ENCODE measurements around the gene MYD88. TPM values are rescaled to one million over a fixed set of nuclear protein-coding genes. Genes with fewer than 3 reads are reported as not detected.

Gene MYD88
- polyA plus RNA-seq, 1 experiment = 32.4 TPM

DNA sequence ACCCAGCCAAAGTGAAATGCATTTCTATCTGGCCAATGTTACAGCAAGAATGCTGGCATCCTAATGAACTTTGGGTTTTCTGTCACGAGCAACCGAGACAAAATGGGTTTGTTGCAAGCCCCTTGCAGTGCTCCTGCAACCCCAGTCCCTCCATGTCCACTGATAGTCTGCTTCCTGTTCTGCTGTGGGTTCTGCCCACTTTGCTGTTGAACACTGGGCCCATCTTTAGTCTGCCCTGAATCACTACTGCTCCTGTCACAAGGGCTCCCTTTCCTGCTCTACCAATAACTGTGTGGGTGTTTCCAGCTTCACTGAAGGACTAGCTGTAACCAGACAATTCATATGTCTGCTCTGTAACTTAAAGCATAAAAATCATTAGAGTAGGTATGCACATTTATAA lies 14.1 kb downstream of the MYD88 start:
- ChIA-PET CTCF (interaction anchor here (0.6 to 1.5 kb wide), 3 partner anchors 11 to 194 kb away, joined by 3 to 16 read pairs (median 4); partner anchors contain the start of gene XYLB), POLR2A (no interaction called here)
- no peak overlapping the region for H3K4me3 ChIP-seq (ENCODE audit: low read depth, low read length)
- TF ChIP-seq, protein P1, sequence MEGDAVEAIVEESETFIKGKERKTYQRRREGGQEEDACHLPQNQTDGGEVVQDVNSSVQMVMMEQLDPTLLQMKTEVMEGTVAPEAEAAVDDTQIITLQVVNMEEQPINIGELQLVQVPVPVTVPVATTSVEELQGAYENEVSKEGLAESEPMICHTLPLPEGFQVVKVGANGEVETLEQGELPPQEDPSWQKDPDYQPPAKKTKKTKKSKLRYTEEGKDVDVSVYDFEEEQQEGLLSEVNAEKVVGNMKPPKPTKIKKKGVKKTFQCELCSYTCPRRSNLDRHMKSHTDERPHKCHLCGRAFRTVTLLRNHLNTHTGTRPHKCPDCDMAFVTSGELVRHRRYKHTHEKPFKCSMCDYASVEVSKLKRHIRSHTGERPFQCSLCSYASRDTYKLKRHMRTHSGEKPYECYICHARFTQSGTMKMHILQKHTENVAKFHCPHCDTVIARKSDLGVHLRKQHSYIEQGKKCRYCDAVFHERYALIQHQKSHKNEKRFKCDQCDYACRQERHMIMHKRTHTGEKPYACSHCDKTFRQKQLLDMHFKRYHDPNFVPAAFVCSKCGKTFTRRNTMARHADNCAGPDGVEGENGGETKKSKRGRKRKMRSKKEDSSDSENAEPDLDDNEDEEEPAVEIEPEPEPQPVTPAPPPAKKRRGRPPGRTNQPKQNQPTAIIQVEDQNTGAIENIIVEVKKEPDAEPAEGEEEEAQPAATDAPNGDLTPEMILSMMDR (IDR thresholded peaks at IDR 0.05; ENCODE audit: low read depth, low read length) = no peak
- no peak overlapping the region for H3K27ac ChIP-seq (ENCODE audit: low read depth, low read length)
- H3K27me3 ChIP-seq (ENCODE audit: control insufficient read depth, insufficient read depth, low read length) = no peaks in the 10 kb centered on the region
- DNase-seq (ENCODE audit: low read depth, low spot score) = no peak
- H3K9me3 ChIP-seq (ENCODE audit: control insufficient read depth, insufficient read depth, low read length) = no peaks in the 10 kb centered on the region

DNA sequence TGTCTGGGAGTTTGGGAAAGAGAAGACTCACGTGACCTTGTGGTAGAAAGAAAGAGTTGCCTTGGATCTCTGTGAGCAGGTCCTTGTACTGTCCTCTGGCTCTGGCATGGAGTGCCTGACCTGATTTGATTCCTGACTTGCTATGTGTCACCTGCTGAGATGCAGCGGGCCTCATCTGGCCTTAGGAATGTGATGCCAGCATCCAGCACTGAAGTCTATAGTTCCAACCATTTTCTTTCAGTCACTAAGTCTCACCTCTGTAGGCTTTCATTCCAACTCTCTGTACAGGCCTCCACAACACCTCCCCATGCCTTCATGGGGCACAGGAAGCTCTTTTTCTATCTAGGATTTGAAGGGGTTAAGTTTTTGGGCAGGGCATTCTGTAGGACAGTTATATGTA lies 14.8 kb downstream of the MYD88 start:
- H3K4me3 ChIP-seq (ENCODE audit: low read depth, low read length) = no peak overlapping the region
- H3K27me3 ChIP-seq (ENCODE audit: control insufficient read depth, insufficient read depth, low read length) = no peaks in the 10 kb centered on the region
- ChIA-PET POLR2A (no interaction called here), CTCF (interaction anchor here (0.6 to 1.5 kb wide), 3 partner anchors 10 to 1484 kb away, joined by 3 to 4 read pairs (median 3); partner anchors contain the start of gene XYLB)
- DNase-seq (ENCODE audit: low read depth, low spot score) = no peak
- TF ChIP-seq, protein P1 (IDR thresholded peaks at IDR 0.05; ENCODE audit: low read depth, low read length) = no peak
- H3K9me3 ChIP-seq (ENCODE audit: control insufficient read depth, insufficient read depth, low read length) = no peaks in the 10 kb centered on the region
- no peak overlapping the region for H3K27ac ChIP-seq (ENCODE audit: low read depth, low read length)

DNA sequence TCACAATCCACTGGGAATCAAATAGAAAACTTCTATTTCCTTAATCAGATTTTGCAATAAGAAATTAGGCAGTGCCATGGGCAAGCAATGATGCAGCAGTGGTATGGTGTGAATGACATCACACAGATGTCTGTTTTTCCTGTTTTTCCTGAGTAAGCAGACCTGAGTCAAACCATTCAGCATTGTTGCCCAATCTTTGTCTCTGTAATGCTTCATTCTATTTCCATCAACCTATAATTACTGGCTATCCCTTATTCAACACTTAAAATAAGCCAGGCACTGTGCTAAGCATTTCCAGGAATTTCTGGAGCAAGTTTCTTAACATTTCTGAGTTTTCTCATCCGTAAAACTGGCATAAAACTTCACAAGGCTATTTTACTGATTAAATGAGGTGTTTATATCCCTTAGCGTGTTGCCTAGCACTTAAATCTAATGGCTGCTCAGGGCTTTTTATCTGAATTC lies 15.6 kb downstream of the MYD88 start:
- POLR2A ChIA-PET = interaction anchor here (0.8 kb wide), 1 partner anchor 17 kb away, joined by 3 read pairs; the partner anchor contains the start of gene ACAA1
- H3K9me3 ChIP-seq (ENCODE audit: control insufficient read depth, insufficient read depth, low read length) = no peaks in the 10 kb centered on the region
- no peak overlapping the region for H3K4me3 ChIP-seq (ENCODE audit: low read depth, low read length)
- peak; percentile 29 for DNase-seq (ENCODE audit: low read depth, low spot score)
- H3K27me3 ChIP-seq (ENCODE audit: control insufficient read depth, insufficient read depth, low read length) = no peaks in the 10 kb centered on the region
- CTCF ChIA-PET = interaction anchor here (1.5 kb wide), 1 partner anchor 10 kb away, joined by 4 read pairs; no protein-coding TSS in a partner anchor
- no peak overlapping the region for H3K27ac ChIP-seq (ENCODE audit: low read depth, low read length)
- TF ChIP-seq, protein P1 (IDR thresholded peaks at IDR 0.05; ENCODE audit: low read depth, low read length) = no peak

DNA sequence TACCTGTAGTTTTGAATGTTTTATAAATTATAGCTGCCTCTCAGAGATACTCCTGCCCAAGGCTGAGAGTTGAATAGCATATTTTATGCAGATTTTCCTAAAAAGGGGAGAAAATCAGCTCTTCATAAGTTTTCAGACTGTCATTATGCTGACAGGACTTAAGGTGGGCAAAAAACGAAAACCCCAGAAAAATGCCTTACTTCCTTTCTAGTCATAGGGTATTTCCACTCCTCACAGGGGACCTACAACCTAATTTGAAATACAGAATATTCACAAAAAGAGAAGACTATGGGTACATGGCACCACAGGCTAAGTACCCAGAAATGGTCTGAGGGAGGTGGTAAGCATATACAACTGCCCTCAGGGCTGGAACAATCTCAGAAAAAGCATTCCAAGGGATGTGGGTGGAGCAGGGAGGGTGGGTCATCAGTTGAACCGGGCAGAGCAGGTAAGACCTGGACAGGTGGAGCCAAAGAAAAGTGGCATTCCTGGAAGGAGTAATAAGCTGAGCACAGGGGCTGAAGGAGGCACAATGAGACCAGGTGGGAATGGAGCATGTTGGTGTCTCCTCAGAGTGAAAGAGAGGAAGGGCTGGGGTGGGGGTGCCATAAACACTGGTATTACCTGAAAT lies 16.3 kb downstream of the MYD88 start:
- H3K27ac ChIP-seq (ENCODE audit: low read depth, low read length) = no peak overlapping the region
- CTCF ChIA-PET = interaction anchor here (0.6 to 1.4 kb wide), 2 partner anchors 93 to 348 kb away, joined by 3 read pairs; no protein-coding TSS in a partner anchor
- H3K9me3 ChIP-seq (ENCODE audit: control insufficient read depth, insufficient read depth, low read length) = no peaks in the 10 kb centered on the region
- TF ChIP-seq, protein P1 (IDR thresholded peaks at IDR 0.05; ENCODE audit: low read depth, low read length) = no peak
- POLR2A ChIA-PET = interaction anchor here (1.8 kb wide), 1 partner anchor 10 kb away, joined by 5 read pairs; the partner anchor contains the start of gene OXSR1
- no peak for DNase-seq (ENCODE audit: low read depth, low spot score)
- no peaks in the 10 kb centered on the region for H3K27me3 ChIP-seq (ENCODE audit: control insufficient read depth, insufficient read depth, low read length)
- H3K4me3 ChIP-seq (ENCODE audit: low read depth, low read length) = no peak overlapping the region

DNA sequence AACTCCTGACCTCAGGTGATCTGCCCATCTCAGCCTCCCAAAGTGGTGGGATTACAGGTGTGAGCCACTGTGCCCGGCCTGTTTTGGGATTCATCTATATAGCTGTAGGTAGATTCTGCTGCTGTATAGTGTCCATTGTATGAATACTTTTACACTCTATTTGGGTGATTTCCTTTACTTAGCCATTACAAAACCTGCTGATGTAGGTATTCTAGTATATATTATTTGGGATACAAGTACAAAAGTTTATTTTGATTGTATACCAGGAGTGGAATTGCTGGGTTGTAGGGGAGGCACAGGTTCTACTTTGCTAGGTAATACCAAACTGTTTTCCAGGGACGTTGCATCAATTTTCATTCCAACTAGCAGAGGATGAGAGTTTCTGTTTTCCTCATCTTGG lies 17.4 kb downstream of the MYD88 start:
- TF ChIP-seq, protein P1 (IDR thresholded peaks at IDR 0.05; ENCODE audit: low read depth, low read length) = no peak
- Histone ChIP-seq H3K4me3 (ENCODE audit: low read depth, low read length) (no peak overlapping the region), H3K27me3 (ENCODE audit: control insufficient read depth, insufficient read depth, low read length) (no peaks in the 10 kb centered on the region), H3K27ac (ENCODE audit: low read depth, low read length) (no peak overlapping the region), H3K9me3 (ENCODE audit: control insufficient read depth, insufficient read depth, low read length) (no peaks in the 10 kb centered on the region)
- DNase-seq (ENCODE audit: low read depth, low spot score) = no peak
- CTCF ChIA-PET = interaction anchor here (1.4 kb wide), 1 partner anchor 92 kb away, joined by 3 read pairs; no protein-coding TSS in a partner anchor
- POLR2A ChIA-PET = interaction anchor here (1.8 kb wide), 1 partner anchor 9 kb away, joined by 5 read pairs; the partner anchor contains the start of gene OXSR1

Measured in AG04450 (cell line).